Prostate gland (tissue), 2 donors: ENCODE measurements around the gene ESF1. TPM values are rescaled to one million over a fixed set of nuclear protein-coding genes. Genes with fewer than 3 reads are reported as not detected.

Source experiments
- DNase-seq: peaks from one replicate; pipeline ENCODE4 v3.0.0-alpha.2; 2019; ENCODE audit warnings: low spot score
- H3K27ac ChIP-seq, 2 donors: fragments of 200-600 bp; sonication (generic); 2 replicates each; pipeline ENCODE4 v1.5.1; 2017 to 2019
- H3K27me3 ChIP-seq: fragments of 200-600 bp; sonication (generic); replicated peaks from 2 replicates; pipeline ENCODE4 v1.5.1; 2019; ENCODE audit not compliant: insufficient read depth
- H3K36me3 ChIP-seq, 2 donors: fragments of 200-600 bp; sonication (generic); 1 replicate in 1 of 2; 2 replicates in 1 of 2; pipeline versions ENCODE4 v1.5.1 to v1.8.1; 2017 to 2019
- H3K4me1 ChIP-seq: fragments of 200-600 bp; sonication (generic); replicated peaks from 2 replicates; pipeline ENCODE4 v1.5.1; 2019
- H3K4me3 ChIP-seq, 2 donors: fragments of 200-600 bp; sonication (generic); 2 replicates each; pipeline ENCODE4 v1.5.1; 2017 to 2019
- H3K9me3 ChIP-seq: fragments of 200-600 bp; sonication (generic); 2 replicates; pipeline ENCODE4 v1.5.1; 2017
- POLR2A ChIP-seq: fragments of 450-650 bp; IDR thresholded peaks from one replicate; pipeline ENCODE4 v1.6.1; 2016; ENCODE audit warnings: antibody characterized with exemption, mild to moderate bottlenecking
- POLR2AphosphoS5 ChIP-seq: sonication (generic); formaldehyde crosslinking; IDR thresholded peaks from one replicate; pipeline ENCODE4 v1.6.1; 2017; ENCODE audit warnings: antibody characterized with exemption
- WGBS: methylation state at CpG from one replicate; pipeline ENCODE4 v1.1.5; 2018; 5-methylcytosine and 5-hydroxymethylcytosine counted together
- intact Hi-C: fragments of 100-400 bp; cut with DNase I; formaldehyde crosslinking; loops from one replicate; pipeline ENCODE4 v1.14.2; 2022
- total RNA-seq, 2 donors: library from RNA; depleted of rRNA; stranded (reverse); fragments of >200 nt; gene quantifications; one replicate each; pipeline ENCODE4 v1.1.0, GENCODE V29; 2016
- TF ChIP-seq, protein P1 (sequence below), 4 experiments: fragments of 200-600 bp in 2 of 4; fragments of 450-650 bp in 2 of 4; sonication (generic) in 2 of 4; IDR thresholded peaks; 1 replicate in 3 of 4; 2 replicates in 1 of 4; pipeline ENCODE4 v1.5.1; 2016 to 2019; ENCODE audit warnings: antibody characterized with exemption in 4 of 4, mild to moderate bottlenecking in 2 of 4, moderate library complexity in 2 of 4

The ESF1 gene
- total RNA-seq, 2 donors from 2014 or later, result 6.2 to 13.3 TPM

DNA sequence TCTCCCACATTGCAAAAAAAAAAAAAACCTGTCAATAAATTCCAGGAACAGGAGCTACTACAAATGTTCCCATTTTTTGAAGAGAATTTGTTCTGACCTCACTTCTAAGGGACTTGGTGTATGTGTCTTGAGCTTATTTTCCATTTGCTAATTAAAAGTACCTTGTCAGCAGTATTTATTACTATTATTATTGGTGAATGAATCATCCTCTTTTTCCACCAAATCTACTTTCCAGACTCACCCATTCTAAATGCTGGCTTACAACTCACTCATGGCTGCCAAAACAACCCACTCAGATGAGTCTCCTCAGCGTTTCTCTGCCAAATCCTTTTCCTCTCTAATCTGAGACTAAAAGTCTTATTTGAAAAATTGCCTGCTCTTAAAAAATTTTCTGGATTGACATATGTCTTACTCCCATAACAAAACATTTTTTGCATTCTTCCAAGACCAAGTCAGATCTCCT is 112.8 kb downstream of the ESF1 start:
- Histone ChIP-seq H3K27ac (no peak overlapping the region), H3K4me3 (no peak overlapping the region), H3K36me3 (no peaks in the 10 kb centered on the region), H3K9me3 (no peaks in the 10 kb centered on the region), H3K27me3 (no peaks in the 10 kb centered on the region), H3K4me1 (no peaks in the 10 kb centered on the region)
- TF ChIP-seq, protein P1, sequence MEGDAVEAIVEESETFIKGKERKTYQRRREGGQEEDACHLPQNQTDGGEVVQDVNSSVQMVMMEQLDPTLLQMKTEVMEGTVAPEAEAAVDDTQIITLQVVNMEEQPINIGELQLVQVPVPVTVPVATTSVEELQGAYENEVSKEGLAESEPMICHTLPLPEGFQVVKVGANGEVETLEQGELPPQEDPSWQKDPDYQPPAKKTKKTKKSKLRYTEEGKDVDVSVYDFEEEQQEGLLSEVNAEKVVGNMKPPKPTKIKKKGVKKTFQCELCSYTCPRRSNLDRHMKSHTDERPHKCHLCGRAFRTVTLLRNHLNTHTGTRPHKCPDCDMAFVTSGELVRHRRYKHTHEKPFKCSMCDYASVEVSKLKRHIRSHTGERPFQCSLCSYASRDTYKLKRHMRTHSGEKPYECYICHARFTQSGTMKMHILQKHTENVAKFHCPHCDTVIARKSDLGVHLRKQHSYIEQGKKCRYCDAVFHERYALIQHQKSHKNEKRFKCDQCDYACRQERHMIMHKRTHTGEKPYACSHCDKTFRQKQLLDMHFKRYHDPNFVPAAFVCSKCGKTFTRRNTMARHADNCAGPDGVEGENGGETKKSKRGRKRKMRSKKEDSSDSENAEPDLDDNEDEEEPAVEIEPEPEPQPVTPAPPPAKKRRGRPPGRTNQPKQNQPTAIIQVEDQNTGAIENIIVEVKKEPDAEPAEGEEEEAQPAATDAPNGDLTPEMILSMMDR (IDR thresholded peaks at IDR 0.05), result no peak
- no peak for TF ChIP-seq POLR2A
- TF ChIP-seq POLR2AphosphoS5, result no peak
- intact Hi-C loops, result no loop called here
- no peak for DNase-seq
- WGBS, result 11% methylated on average over 1 of the region's 1 CpG

DNA sequence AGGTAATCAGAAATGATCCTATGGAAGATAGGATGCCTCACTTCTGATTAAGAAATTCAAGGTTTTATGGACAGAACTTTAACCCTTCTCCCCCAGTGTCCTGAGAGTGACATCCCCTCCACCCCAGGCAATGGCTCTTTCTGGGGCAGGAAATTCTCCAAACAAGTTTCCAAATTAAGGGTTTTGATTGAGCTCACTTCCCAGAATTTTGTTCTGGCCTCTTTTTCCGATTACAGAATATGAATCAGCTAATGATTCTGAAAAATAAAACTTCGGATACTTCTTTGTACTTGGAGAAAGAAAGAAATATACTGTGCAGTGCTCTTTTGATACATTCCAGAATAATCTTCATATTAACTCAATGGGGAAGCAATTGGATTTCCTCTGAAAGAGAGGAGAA is 113.2 kb downstream of the ESF1 start:
- no peak overlapping the region for H3K4me3 ChIP-seq
- no peaks in the 10 kb centered on the region for H3K27me3 ChIP-seq
- no peaks in the 10 kb centered on the region for H3K4me1 ChIP-seq
- TF ChIP-seq POLR2A (no peak), POLR2AphosphoS5 (no peak)
- TF ChIP-seq, protein P1 (IDR thresholded peaks at IDR 0.05), result no peak
- H3K36me3 ChIP-seq, result no peaks in the 10 kb centered on the region
- WGBS, result 63% methylated on average over 2 of the region's 2 CpGs
- H3K27ac ChIP-seq, result no peak overlapping the region
- no peak for DNase-seq
- intact Hi-C loops, result no loop called here
- H3K9me3 ChIP-seq, result no peaks in the 10 kb centered on the region

DNA sequence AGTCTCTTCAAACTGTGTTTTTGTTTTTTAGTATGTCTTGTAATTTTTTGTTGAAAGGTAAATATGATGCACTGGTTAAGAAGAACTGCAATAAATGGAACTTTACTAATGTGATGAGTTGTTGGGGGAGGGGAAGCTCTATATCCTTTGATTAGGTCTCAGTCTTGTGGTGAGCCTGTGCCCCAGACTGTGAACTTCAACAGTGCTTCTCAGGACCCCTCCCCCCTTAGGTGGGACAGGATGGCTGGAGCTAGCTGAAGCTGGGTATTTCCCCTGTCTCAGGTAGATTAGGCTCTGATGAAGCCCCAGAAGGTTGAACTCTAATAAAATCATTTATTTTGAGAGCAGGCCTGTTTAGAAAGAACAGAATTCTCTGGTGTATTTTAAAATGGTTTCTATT is 114.6 kb downstream of the ESF1 start:
- intact Hi-C loops, result no loop called here

DNA sequence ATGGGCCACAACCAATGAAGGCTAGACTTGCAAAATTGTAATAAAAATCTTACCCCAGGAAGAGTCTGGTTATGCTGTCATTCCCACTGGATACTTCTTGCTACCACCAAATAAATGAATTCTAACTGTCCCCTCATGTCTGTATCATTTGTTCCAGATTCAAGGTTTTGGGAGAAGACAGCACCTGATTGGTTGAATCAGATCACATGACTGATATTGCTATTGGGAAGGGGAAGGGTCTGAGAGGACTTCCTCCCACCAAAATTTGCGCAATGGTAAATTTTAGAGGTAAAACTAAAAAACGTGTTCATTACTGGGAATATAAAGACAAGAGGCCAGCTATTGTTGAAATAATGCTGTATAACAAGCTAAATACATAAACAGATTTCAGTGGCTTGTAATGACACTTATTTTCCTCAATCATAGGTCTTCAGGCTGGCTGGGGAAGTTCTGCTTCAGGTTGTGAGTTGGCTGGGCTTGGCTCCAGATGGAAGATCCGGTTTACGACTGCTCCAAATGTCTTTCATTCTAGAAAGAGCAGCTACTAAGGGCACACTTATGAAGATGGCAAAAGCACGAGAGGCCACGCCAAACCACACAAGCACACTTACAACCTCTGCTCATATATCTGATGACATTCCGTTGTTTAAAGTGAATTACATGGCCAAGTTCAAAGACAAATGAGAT is 118.9 kb downstream of the ESF1 start:
- TF ChIP-seq POLR2A (no peak), POLR2AphosphoS5 (no peak)
- TF ChIP-seq, protein P1 (IDR thresholded peaks at IDR 0.05), result no peak
- DNase-seq, result no peak
- H3K4me1 ChIP-seq, result no peaks in the 10 kb centered on the region
- intact Hi-C loops, result no loop called here
- H3K27ac ChIP-seq, result no peak overlapping the region
- no peaks in the 10 kb centered on the region for H3K36me3 ChIP-seq
- no peaks in the 10 kb centered on the region for H3K9me3 ChIP-seq
- H3K4me3 ChIP-seq, result no peak overlapping the region
- H3K27me3 ChIP-seq, result no peaks in the 10 kb centered on the region
- WGBS, result 63% methylated on average over 7 of the region's 7 CpGs

More for the DNA sequence above, 114.6 kb downstream of the ESF1 start:
- Histone ChIP-seq H3K27ac (no peak overlapping the region), H3K27me3 (no peaks in the 10 kb centered on the region), H3K9me3 (no peaks in the 10 kb centered on the region), H3K4me1 (no peaks in the 10 kb centered on the region), H3K36me3 (no peaks in the 10 kb centered on the region), H3K4me3 (no peak overlapping the region)
- TF ChIP-seq, protein P1 (IDR thresholded peaks at IDR 0.05), result no peak
- TF ChIP-seq POLR2A (no peak), POLR2AphosphoS5 (no peak)
- no peak for DNase-seq

Other genes with a start within 250 kb of the ESF1 start
- gene TASP1, start 146.0 kb downstream of the ESF1 start, total RNA-seq, result 10 to 100 TPM in 1 of 2 donors, 1 to 10 TPM in 1; 9.3 to 14.2 TPM
- gene NDUFAF5, start 109 bp upstream of the ESF1 start, total RNA-seq, result 10 to 100 TPM; 15.3 to 17.5 TPM
- under 1 TPM in 1 of 2 donors, not detected in 1; 0.28 TPM for gene SEL1L2, start 205.7 kb upstream of the ESF1 start, total RNA-seq
- 10 to 100 TPM in 1 of 2 donors, 1 to 10 TPM in 1; 8.0 to 19.4 TPM for gene MACROD2, start 210.6 kb upstream of the ESF1 start, total RNA-seq